HepG2 (cell line): ENCODE measurements around the gene LSM3. TPM values are rescaled to one million over a fixed set of nuclear protein-coding genes. Genes with fewer than 3 reads are reported as not detected.

Source experiments
- ATAC-seq: fragments of 200-7000 bp; cut with Tn5 transposase; 3 replicates; pipeline ENCODE4 v1.9.1; 2020; ENCODE audit warnings: mild to moderate bottlenecking, moderate library complexity
- BruUV-seq: library from RNA; stranded (reverse); fragments of 400-500 nt; replicated peaks from 2 replicates; lab custom pipeline; 2021; lab: Mats Ljungman, UMichigan
- CTCF ChIA-PET: fragments of 300-600 bp; formaldehyde crosslinking; extraction: SDS; loops from one replicate; lab custom pipeline; 2021; ENCODE audit warnings: low total read pairs, inconsistent platforms, low intra/inter-chr PET ratio; lab: Yijun Ruan, JAX
- POLR2A ChIA-PET: fragments of 350-600 bp; sonication (Branson Sonifier 250); formaldehyde crosslinking; loops from one replicate; lab custom pipeline; 2020; ENCODE audit warnings: antibody characterized with exemption, inconsistent platforms; lab: Yijun Ruan, JAX
- DNase-seq: peaks from one replicate; pipeline ENCODE4 v3.0.0-alpha.2; 2015; ENCODE audit warnings: low spot score
- FAIRE-seq: peaks from 3 replicates; lab custom pipeline; 2011; peaks lifted over from hg19 to GRCh38; lab: Jason Lieb, UNC
- H2AFZ ChIP-seq: one replicate; pipeline ENCODE4 v1.6.1; 2011; ENCODE audit warnings: low read length, inconsistent platforms
- H3K27ac ChIP-seq: fragments of 300-600 bp; 3 replicates; pipeline ENCODE4 v1.8.0; 2011; ENCODE audit warnings: mixed run types, mild to moderate bottlenecking, mixed read lengths, low read length, inconsistent platforms; ENCODE audit not compliant: insufficient read depth; ENCODE audit errors: extremely low read length
- H3K27me3 ChIP-seq, 2 experiments: fragments of 200-600 bp in 1 of 2; 2 replicates in 1 of 2; 3 replicates in 1 of 2; pipeline versions ENCODE4 v1.6.0 to v1.8.0; 2011; ENCODE audit warnings: low read length in 2 of 2, mild to moderate bottlenecking in 2 of 2, moderate library complexity in 2 of 2, inconsistent platforms in 1 of 2; ENCODE audit not compliant: insufficient read depth in 2 of 2, control insufficient read depth in 1 of 2
- H3K36me3 ChIP-seq, 2 experiments: fragments of 200-600 bp in 1 of 2; replicated peaks in 1 of 2; 2 replicates in 1 of 2; 3 replicates in 1 of 2; pipeline versions ENCODE4 v1.5.1 to v1.8.0; 2011; ENCODE audit warnings: low read length in 2 of 2, inconsistent platforms in 1 of 2; ENCODE audit not compliant: insufficient read depth in 2 of 2, control insufficient read depth in 1 of 2
- H3K4me1 ChIP-seq: 2 replicates; pipeline ENCODE4 v1.5.1; 2012; ENCODE audit warnings: low read length, inconsistent platforms; ENCODE audit not compliant: insufficient read depth
- H3K4me2 ChIP-seq: 2 replicates; pipeline ENCODE4 v1.6.0; 2011; ENCODE audit warnings: low read depth, low read length, inconsistent platforms
- H3K4me3 ChIP-seq, 3 experiments: fragments of 200-600 bp in 1 of 3; sonication (generic), shearing (Covaris generic) in 1 of 3; replicated peaks in 1 of 3; 2 replicates each; pipeline ENCODE4 v1.5.1; 2011 to 2016; ENCODE audit warnings: low read length in 3 of 3, inconsistent platforms in 2 of 3, low read depth in 2 of 3, mild to moderate bottlenecking in 2 of 3, control low read depth in 1 of 3, mixed read lengths in 1 of 3; ENCODE audit not compliant: insufficient read depth in 1 of 3
- H3K79me2 ChIP-seq: one replicate; pipeline ENCODE4 v1.6.1; 2011; ENCODE audit warnings: low read length, inconsistent platforms; ENCODE audit not compliant: insufficient read depth
- H3K9ac ChIP-seq: 2 replicates; pipeline ENCODE4 v1.6.0; 2011; ENCODE audit warnings: mild to moderate bottlenecking, low read depth, low read length, inconsistent platforms; ENCODE audit not compliant: insufficient read depth
- H3K9me3 ChIP-seq: 2 replicates; pipeline ENCODE4 v1.5.1; 2012; ENCODE audit warnings: mild to moderate bottlenecking, low read length
- H4K20me1 ChIP-seq: 2 replicates; pipeline ENCODE4 v1.6.0; 2011; ENCODE audit warnings: inconsistent platforms, mild to moderate bottlenecking, low read length, moderate library complexity; ENCODE audit not compliant: insufficient read depth
- FOXA1 ChIP-seq, 2 experiments: fragments of 450-650 bp in 1 of 2; sonication (generic) in 1 of 2; formaldehyde crosslinking in 1 of 2; IDR thresholded peaks; 2 replicates each; pipeline versions ENCODE4 v1.4.0 to v1.6.1; 2016 to 2020; ENCODE audit warnings: missing genetic modification reagents in 1 of 2
- KDM5B ChIP-seq: sonication (generic); formaldehyde crosslinking; IDR thresholded peaks from 2 replicates; pipeline ENCODE4 v1.4.0; 2020; ENCODE audit warnings: missing genetic modification reagents, mild to moderate bottlenecking, borderline replicate concordance
- PRPF4 ChIP-seq: fragments of 200-400 bp; formaldehyde crosslinking; IDR thresholded peaks from 2 replicates; pipeline ENCODE4 v1.6.1; 2016; ENCODE audit warnings: low read length, low read depth; ENCODE audit not compliant: poor library complexity, severe bottlenecking
- SUZ12 ChIP-seq: fragments of 150-350 bp; IDR thresholded peaks from 2 replicates; pipeline ENCODE4 v1.6.1; 2014; ENCODE audit warnings: low read depth, low read length
- ZKSCAN1 ChIP-seq: fragments of 150-350 bp; IDR thresholded peaks from 2 replicates; pipeline ENCODE4 v1.6.1; 2014; ENCODE audit warnings: low read length
- WGBS: methylation state at CpG from one replicate; pipeline ENCODE4 v1.1.6; 2017; ENCODE audit warnings: low lambda C conversion rate; 5-methylcytosine and 5-hydroxymethylcytosine counted together
- in situ Hi-C: cut with HindIII; loops from 2 replicates; pipeline ENCODE4 v1.10.0; 2017; ENCODE audit warnings: low pct_unique_long_range_greater_than_20kb; ENCODE audit not compliant: extremely low pct_ligation_motif_present
- intact Hi-C: fragments of 100-400 bp; cut with micrococcal nuclease; formaldehyde crosslinking; loops from one replicate; pipeline ENCODE4 v1.10.0; 2022; ENCODE audit not compliant: unreplicated experiment
- polyA plus RNA-seq, 8 experiments: library from polyadenylated mRNA; depleted of rRNA in 3 of 8; stranded (reverse) in 7 of 8; unstranded in 1 of 8; fragments of >200 nt; fragmentation: Illumina TruSeq in 4 of 8; extraction: Trizol in 4 of 8; gene quantifications; 2 replicates each; pipeline versions ENCODE4 v1.2.1 to v1.2.3, GENCODE V29; 2011 to 2016; ENCODE audit warnings: low read depth in 4 of 8, missing spikeins in 1 of 8, mixed read lengths in 1 of 8; ENCODE audit not compliant: insufficient read depth in 1 of 8
- total RNA-seq, 5 experiments: library from RNA; depleted of rRNA; stranded (reverse); fragments of >200 nt; fragmentation: Illumina TruSeq; extraction: Trizol; gene quantifications; 2 replicates each; pipeline ENCODE4 v1.2.3, GENCODE V29; 2016; ENCODE audit warnings: low read depth in 1 of 5
- TF ChIP-seq, protein P1 (sequence below): sonication (generic); formaldehyde crosslinking; IDR thresholded peaks from 2 replicates; pipeline ENCODE4 v1.4.0; 2020; ENCODE audit warnings: mild to moderate bottlenecking, missing genetic modification reagents

The LSM3 gene
- total and polyA plus RNA-seq, 2 of the 13 experiments (the other 11 are each of a cell fraction or from before 2014, with no cell fraction given), result 5.1 to 19.4 TPM

DNA sequence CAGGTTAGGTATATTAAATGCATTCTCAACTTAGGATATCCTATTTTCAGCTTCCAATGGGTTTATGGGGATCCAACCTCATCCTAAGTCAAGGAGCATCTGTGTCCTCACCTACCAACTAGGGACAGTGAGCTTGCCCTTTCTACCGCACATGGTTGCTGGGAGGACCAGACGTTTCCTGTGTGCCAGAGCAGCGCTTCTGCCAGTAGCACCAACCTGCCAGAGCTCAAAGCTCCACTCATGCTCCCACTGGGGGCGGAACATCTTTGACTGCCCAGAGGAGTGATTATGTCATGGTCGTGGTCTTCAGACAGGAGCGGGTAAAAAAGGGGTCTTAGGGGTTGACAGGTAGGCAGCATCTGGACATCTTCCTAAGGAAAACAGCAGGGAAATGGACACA is 25.0 kb upstream of the LSM3 start:
- DNase-seq (no peak), FAIRE-seq (no peak), ATAC-seq (no peak)
- Histone ChIP-seq H3K4me3 (no peak overlapping the region), H4K20me1 (peaks cover 2% of the 10 kb centered on the region; the same call in 1 of the 2 replicates), H3K9ac (no peak overlapping the region), H3K36me3 (peaks cover 19 to 46% of the 10 kb centered on the region in 2 experiments), H3K4me2 (no peak overlapping the region), H3K27ac (no peak overlapping the region), H3K79me2 (no peaks in the 10 kb centered on the region), H3K9me3 (no peaks in the 10 kb centered on the region), H3K4me1 (no peaks in the 10 kb centered on the region), H3K27me3 (no peaks in the 10 kb centered on the region), H2AFZ (no peak overlapping the region)
- ChIA-PET POLR2A (interaction anchor here (1.8 kb wide), 1 partner anchor 25 kb away, joined by 4 read pairs; the partner anchor contains the start of genes LSM3 and XPC), CTCF (no interaction called here)
- 100% methylated on average over 6 of the region's 6 CpGs for WGBS
- in situ Hi-C loops (no loop called here), intact Hi-C loops (no loop called here)
- no TSS peak for BruUV-seq
- TF ChIP-seq KDM5B (CRISPR knock-in tag) (no peak), SUZ12 (no peak), ZKSCAN1 (no peak)

DNA sequence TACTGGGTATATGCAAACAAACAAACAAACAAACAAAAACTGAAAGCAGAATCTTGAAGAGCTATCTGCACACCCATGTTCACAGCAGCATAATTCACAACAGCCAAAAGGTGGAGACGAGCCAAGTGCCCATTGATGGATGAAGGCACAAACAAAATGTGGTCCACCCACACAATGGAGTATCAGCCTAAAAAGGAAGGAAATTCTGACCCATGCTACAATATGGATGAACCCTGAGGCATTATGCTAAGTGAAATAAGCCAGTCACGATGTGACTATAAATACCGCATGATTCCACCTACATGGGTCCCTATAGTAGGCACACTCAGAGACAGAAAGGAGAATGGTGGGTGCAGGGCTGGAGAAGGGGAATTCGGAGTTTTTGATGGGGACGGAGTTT is 24.3 kb upstream of the LSM3 start:
- no peak for TF ChIP-seq FOXA1 (IDR thresholded peaks at IDR 0.05)
- no peak for TF ChIP-seq FOXA1 (CRISPR knock-in tag; IDR thresholded peaks at IDR 0.05)
- TF ChIP-seq PRPF4, result no peak
- TF ChIP-seq, protein P1, sequence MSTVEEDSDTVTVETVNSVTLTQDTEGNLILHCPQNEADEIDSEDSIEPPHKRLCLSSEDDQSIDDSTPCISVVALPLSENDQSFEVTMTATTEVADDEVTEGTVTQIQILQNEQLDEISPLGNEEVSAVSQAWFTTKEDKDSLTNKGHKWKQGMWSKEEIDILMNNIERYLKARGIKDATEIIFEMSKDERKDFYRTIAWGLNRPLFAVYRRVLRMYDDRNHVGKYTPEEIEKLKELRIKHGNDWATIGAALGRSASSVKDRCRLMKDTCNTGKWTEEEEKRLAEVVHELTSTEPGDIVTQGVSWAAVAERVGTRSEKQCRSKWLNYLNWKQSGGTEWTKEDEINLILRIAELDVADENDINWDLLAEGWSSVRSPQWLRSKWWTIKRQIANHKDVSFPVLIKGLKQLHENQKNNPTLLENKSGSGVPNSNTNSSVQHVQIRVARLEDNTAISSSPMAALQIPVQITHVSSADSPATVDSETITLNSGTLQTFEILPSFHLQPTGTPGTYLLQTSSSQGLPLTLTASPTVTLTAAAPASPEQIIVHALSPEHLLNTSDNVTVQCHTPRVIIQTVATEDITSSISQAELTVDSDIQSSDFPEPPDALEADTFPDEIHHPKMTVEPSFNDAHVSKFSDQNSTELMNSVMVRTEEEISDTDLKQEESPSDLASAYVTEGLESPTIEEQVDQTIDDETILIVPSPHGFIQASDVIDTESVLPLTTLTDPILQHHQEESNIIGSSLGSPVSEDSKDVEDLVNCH (CRISPR knock-in tag), result no peak
- BruUV-seq, result no TSS peak
- Histone ChIP-seq H3K9me3 (no peaks in the 10 kb centered on the region), H2AFZ (no peak overlapping the region), H3K4me1 (no peaks in the 10 kb centered on the region), H3K27me3 (no peaks in the 10 kb centered on the region), H3K4me2 (no peak overlapping the region), H3K36me3 (peaks cover 21 to 52% of the 10 kb centered on the region in 2 experiments), H3K4me3 (no peak overlapping the region), H3K27ac (no peak overlapping the region), H3K9ac (no peak overlapping the region), H3K79me2 (no peaks in the 10 kb centered on the region), H4K20me1 (peaks cover 2% of the 10 kb centered on the region; the same call in 1 of the 2 replicates)
- ChIA-PET CTCF (no interaction called here), POLR2A (interaction anchor here (1.8 kb wide), 1 partner anchor 24 kb away, joined by 4 read pairs; the partner anchor contains the start of genes LSM3 and XPC)
- DNase-seq (no peak), ATAC-seq (no peak), FAIRE-seq (no peak)
- in situ Hi-C loops (no loop called here), intact Hi-C loops (no loop called here)
- WGBS, result 96% methylated on average over 5 of the region's 5 CpGs
